WERI-Rb-1 (cell line): ENCODE data around the gene KNL1.

Source experiments
- DNase-seq: peaks from one replicate; pipeline ENCODE4 v3.0.0-alpha.2; 2020
- H3K27ac ChIP-seq: fragments of 250-450 bp; sonication (Bioruptor Pico); 2 replicates; pipeline ENCODE4 v1.5.1; 2020; ENCODE audit warnings: mild to moderate bottlenecking, moderate library complexity
- H3K27me3 ChIP-seq: fragments of 250-450 bp; sonication (Bioruptor Pico); 2 replicates; pipeline ENCODE4 v1.5.1; 2021; ENCODE audit warnings: mild to moderate bottlenecking, low read depth, moderate library complexity; ENCODE audit not compliant: insufficient read depth, severe bottlenecking
- H3K36me3 ChIP-seq: fragments of 250-450 bp; sonication (Bioruptor Pico); 2 replicates; pipeline ENCODE4 v1.5.1; 2020; ENCODE audit warnings: mild to moderate bottlenecking, moderate library complexity
- H3K4me3 ChIP-seq: 2 replicates; pipeline ENCODE4 v1.5.1; 2011; ENCODE audit warnings: low read depth, mild to moderate bottlenecking, control low read depth, low read length
- H3K9me3 ChIP-seq: fragments of 250-450 bp; sonication (Bioruptor Pico); 2 replicates; pipeline ENCODE4 v1.5.1; 2021; ENCODE audit warnings: mild to moderate bottlenecking, moderate library complexity; ENCODE audit not compliant: severe bottlenecking
- CTCF ChIP-seq: IDR thresholded peaks from 2 replicates; pipeline ENCODE4 v1.5.1; 2011; ENCODE audit warnings: low read depth, mild to moderate bottlenecking, control low read depth, inconsistent platforms, low read length

Gene KNL1

GRCh38 chr15:40694688-40695468, 100.8 kb downstream of the KNL1 start, which contains the start of gene RAD51:
Gene RAD51 (plus strand): TSS chr15:40695174. CDS start chr15:40698759, 3,585 bp downstream.
- DNase-seq: peak; percentile 94
- Histone ChIP-seq H3K4me3 (peak within 1 kb of the TSS; percentile 91), H3K36me3 (peaks cover 20% of the 10 kb centered on the region), H3K9me3 (no peaks in the 10 kb centered on the region), H3K27ac (peak within 1 kb of the TSS; percentile 87), H3K27me3 (no peaks in the 10 kb centered on the region)
- TF ChIP-seq CTCF: no peak

GRCh38 chr15:40695469-40695890, 101.4 kb downstream of the KNL1 start:
- peak overlapping the region; percentile 91 for H3K4me3 ChIP-seq
- peaks cover 26% of the 10 kb centered on the region for H3K36me3 ChIP-seq
- no peak for DNase-seq
- no peaks in the 10 kb centered on the region for H3K27me3 ChIP-seq
- peak overlapping the region; percentile 87 for H3K27ac ChIP-seq
- no peak for TF ChIP-seq CTCF
- no peaks in the 10 kb centered on the region for H3K9me3 ChIP-seq

GRCh38 chr15:40696228-40696627, 102.2 kb downstream of the KNL1 start:
- DNase-seq: no peak
- H3K36me3 ChIP-seq: peaks cover 30% of the 10 kb centered on the region
- H3K27me3 ChIP-seq: no peaks in the 10 kb centered on the region
- H3K27ac ChIP-seq: no peak overlapping the region
- H3K9me3 ChIP-seq: no peaks in the 10 kb centered on the region
- H3K4me3 ChIP-seq: no peak overlapping the region
- TF ChIP-seq CTCF: no peak

- no peak overlapping the region for H3K4me3 ChIP-seq
- DNase-seq: no peak
- peaks cover 38% of the 10 kb centered on the region for H3K36me3 ChIP-seq
- H3K27ac ChIP-seq: no peak overlapping the region
- no peaks in the 10 kb centered on the region for H3K9me3 ChIP-seq
- no peaks in the 10 kb centered on the region for H3K27me3 ChIP-seq
- TF ChIP-seq CTCF: no peak
Observed at GRCh38 chr15:40697916-40698315, 103.9 kb downstream of the KNL1 start.

- Histone ChIP-seq H3K9me3 (no peaks in the 10 kb centered on the region), H3K27ac (no peak overlapping the region), H3K4me3 (no peak overlapping the region), H3K27me3 (no peaks in the 10 kb centered on the region), H3K36me3 (peaks cover 71% of the 10 kb centered on the region)
- no peak for DNase-seq
- no peak for TF ChIP-seq CTCF
Observed at GRCh38 chr15:40702077-40702476, 108.0 kb downstream of the KNL1 start.
